ENCODE data around the gene CEP164.
"Not testable (repeated sequence)": the region's sequence is repeated elsewhere in the genome, so short reads cannot be mapped to it uniquely, and the experiment has no call there.

The CEP164 gene

DNA sequence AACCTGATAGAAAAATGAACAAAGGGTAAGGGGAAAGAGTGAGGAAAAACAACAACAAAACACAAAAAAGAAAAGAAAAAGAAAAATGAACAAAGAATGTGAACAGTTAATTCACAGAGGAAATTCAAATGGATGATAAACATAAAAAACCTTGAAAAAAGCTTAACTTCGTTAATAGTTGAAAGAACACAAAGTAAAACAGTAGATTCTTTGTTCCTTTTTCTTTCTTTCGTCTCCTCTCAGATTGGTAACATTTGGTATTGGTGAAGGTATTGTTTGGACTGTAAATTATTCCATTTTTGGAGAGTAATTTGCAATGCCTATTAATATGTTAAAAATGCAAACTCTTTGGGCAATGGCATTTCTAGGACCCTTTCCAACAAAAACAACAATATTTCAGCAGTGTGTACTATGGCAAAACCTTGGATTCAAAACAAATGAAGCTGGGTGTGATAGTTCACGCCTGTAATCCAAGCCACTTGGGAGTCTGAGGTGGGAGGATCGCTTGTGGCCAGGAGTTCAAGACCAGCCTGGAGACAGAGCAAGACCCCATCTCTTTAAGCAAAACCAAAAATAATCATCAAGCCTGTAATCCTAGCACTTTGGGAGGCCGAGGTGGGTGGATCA, 8.3 kb upstream of the CEP164 start:
- H3K9me3 ChIP-seq (ENCODE audit: control insufficient read depth, insufficient read depth, low read length): no peaks in the 10 kb centered on the region
- H3K27me3 ChIP-seq (ENCODE audit: control insufficient read depth, insufficient read depth, low read length): no peaks in the 10 kb centered on the region
- no peak overlapping the region for H3K4me3 ChIP-seq (ENCODE audit: low read length)
- no peak overlapping the region for H3K27ac ChIP-seq (ENCODE audit: low read length)
- peaks cover 5% of the 10 kb centered on the region for H3K4me1 ChIP-seq (ENCODE audit: control insufficient read depth, insufficient read depth, low read length)
- DNase-seq (ENCODE audit: low read depth, low spot score): no peak
- no peaks in the 10 kb centered on the region for H3K36me3 ChIP-seq (ENCODE audit: control insufficient read depth, insufficient read depth, low read length)
- no CpG with 5 or more reads among the region's 5 CpGs for WGBS (ENCODE audit: insufficient coverage, insufficient read length)

GRCh38 chr11:117327255-117327566, 443 bp upstream of the CEP164 start:
- peak overlapping the region; percentile 94; the same call in 1 of the 2 replicates for H3K4me3 ChIP-seq (ENCODE audit: low read length)
- DNase-seq (ENCODE audit: low read depth, low spot score); H3K4me1 ChIP-seq (ENCODE audit: control insufficient read depth, insufficient read depth, low read length); H3K36me3 ChIP-seq (ENCODE audit: control insufficient read depth, insufficient read depth, low read length); H3K9me3 ChIP-seq (ENCODE audit: control insufficient read depth, insufficient read depth, low read length); H3K27ac ChIP-seq (ENCODE audit: low read length); H3K27me3 ChIP-seq (ENCODE audit: control insufficient read depth, insufficient read depth, low read length): not testable (repeated sequence)
- WGBS (ENCODE audit: insufficient coverage, insufficient read length): no CpG with 5 or more reads among the region's 5 CpGs

- no peaks in the 10 kb centered on the region for H3K4me1 ChIP-seq (ENCODE audit: control insufficient read depth, insufficient read depth, low read length)
- H3K36me3 ChIP-seq (ENCODE audit: control insufficient read depth, insufficient read depth, low read length): no peaks in the 10 kb centered on the region
- peak overlapping the region; percentile 94; the same call in 1 of the 2 replicates for H3K4me3 ChIP-seq (ENCODE audit: low read length)
- H3K27ac ChIP-seq (ENCODE audit: low read length): no peak overlapping the region
- no peak for DNase-seq (ENCODE audit: low read depth, low spot score)
- H3K9me3 ChIP-seq (ENCODE audit: control insufficient read depth, insufficient read depth, low read length): no peaks in the 10 kb centered on the region
- no CpG with 5 or more reads among the region's 15 CpGs for WGBS (ENCODE audit: insufficient coverage, insufficient read length)
- H3K27me3 ChIP-seq (ENCODE audit: control insufficient read depth, insufficient read depth, low read length): no peaks in the 10 kb centered on the region
Measured at GRCh38 chr11:117328375-117329010, 839 bp downstream of the CEP164 start.

- no peak overlapping the region for H3K27ac ChIP-seq (ENCODE audit: low read length)
- no peak for DNase-seq (ENCODE audit: low read depth, low spot score)
- no peaks in the 10 kb centered on the region for H3K4me1 ChIP-seq (ENCODE audit: control insufficient read depth, insufficient read depth, low read length)
- H3K27me3 ChIP-seq (ENCODE audit: control insufficient read depth, insufficient read depth, low read length): no peaks in the 10 kb centered on the region
- H3K36me3 ChIP-seq (ENCODE audit: control insufficient read depth, insufficient read depth, low read length): no peaks in the 10 kb centered on the region
- WGBS (ENCODE audit: insufficient coverage, insufficient read length): no CpG with 5 or more reads among the region's 2 CpGs
- H3K9me3 ChIP-seq (ENCODE audit: control insufficient read depth, insufficient read depth, low read length): no peaks in the 10 kb centered on the region
- H3K4me3 ChIP-seq (ENCODE audit: low read length): no peak overlapping the region
Measured at GRCh38 chr11:117332843-117333242, 5.2 kb downstream of the CEP164 start.

DNA sequence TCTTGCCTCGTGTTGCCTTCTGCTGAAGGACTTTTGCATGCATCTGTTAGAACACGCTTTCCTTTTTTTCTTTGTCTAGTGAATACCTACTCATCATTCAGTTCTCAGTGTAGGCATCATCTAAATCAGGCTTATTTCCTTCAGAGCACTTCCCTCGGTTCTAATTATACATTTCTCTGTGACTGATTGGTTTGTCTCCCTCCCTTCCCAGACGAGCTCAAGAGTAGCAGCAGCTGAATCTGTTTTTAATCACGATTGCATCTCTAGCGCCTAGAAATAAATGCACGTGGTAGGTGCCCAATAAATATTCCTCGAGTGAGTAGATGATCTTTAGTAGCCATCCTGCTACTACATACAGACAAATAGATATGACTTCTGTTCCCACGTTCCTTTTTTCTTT, 6.3 kb downstream of the CEP164 start:
- DNase-seq (ENCODE audit: low read depth, low spot score): no peak
- no CpG with 5 or more reads among the region's 9 CpGs for WGBS (ENCODE audit: insufficient coverage, insufficient read length)
- no peaks in the 10 kb centered on the region for H3K9me3 ChIP-seq (ENCODE audit: control insufficient read depth, insufficient read depth, low read length)

GRCh38 chr11:117334896-117335295, 7.2 kb downstream of the CEP164 start:
- no peaks in the 10 kb centered on the region for H3K36me3 ChIP-seq (ENCODE audit: control insufficient read depth, insufficient read depth, low read length)
- H3K27ac ChIP-seq (ENCODE audit: low read length): no peak overlapping the region
- no peak overlapping the region for H3K4me3 ChIP-seq (ENCODE audit: low read length)
- WGBS (ENCODE audit: insufficient coverage, insufficient read length): no CpG with 5 or more reads among the region's 6 CpGs
- H3K4me1 ChIP-seq (ENCODE audit: control insufficient read depth, insufficient read depth, low read length): no peaks in the 10 kb centered on the region
- no peak for DNase-seq (ENCODE audit: low read depth, low spot score)
- no peaks in the 10 kb centered on the region for H3K27me3 ChIP-seq (ENCODE audit: control insufficient read depth, insufficient read depth, low read length)
- H3K9me3 ChIP-seq (ENCODE audit: control insufficient read depth, insufficient read depth, low read length): no peaks in the 10 kb centered on the region

More for the DNA sequence above, 6.3 kb downstream of the CEP164 start:
- H3K27me3 ChIP-seq (ENCODE audit: control insufficient read depth, insufficient read depth, low read length): no peaks in the 10 kb centered on the region
- no peaks in the 10 kb centered on the region for H3K36me3 ChIP-seq (ENCODE audit: control insufficient read depth, insufficient read depth, low read length)
- H3K27ac ChIP-seq (ENCODE audit: low read length): no peak overlapping the region
- no peak overlapping the region for H3K4me3 ChIP-seq (ENCODE audit: low read length)
- no peaks in the 10 kb centered on the region for H3K4me1 ChIP-seq (ENCODE audit: control insufficient read depth, insufficient read depth, low read length)

DNA sequence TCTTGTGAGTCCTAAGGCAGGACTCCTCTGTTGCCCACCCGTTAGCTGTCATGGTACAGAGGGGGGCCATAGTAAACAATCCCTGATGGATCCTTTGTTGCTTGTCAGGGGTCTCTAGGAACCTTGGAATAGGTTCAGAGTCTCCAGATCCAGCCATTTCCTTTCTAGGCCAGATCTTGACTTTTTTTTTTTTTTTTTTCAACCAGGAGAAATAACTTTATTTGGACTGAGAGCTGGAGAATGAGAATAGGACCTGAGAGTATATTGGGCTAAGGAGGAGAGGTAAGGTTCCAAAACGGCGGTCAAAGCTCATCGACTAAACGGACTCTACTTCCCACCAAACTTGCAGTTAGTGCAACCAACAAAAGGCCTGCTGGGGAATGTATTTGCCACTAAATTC, 7.7 kb downstream of the CEP164 start:
- no peaks in the 10 kb centered on the region for H3K36me3 ChIP-seq (ENCODE audit: control insufficient read depth, insufficient read depth, low read length)
- H3K4me3 ChIP-seq (ENCODE audit: low read length): no peak overlapping the region

GRCh38 chr11:117337076-117337475, 9.4 kb downstream of the CEP164 start:
- H3K4me3 ChIP-seq (ENCODE audit: low read length): no peak overlapping the region
- no peaks in the 10 kb centered on the region for H3K4me1 ChIP-seq (ENCODE audit: control insufficient read depth, insufficient read depth, low read length)
- WGBS (ENCODE audit: insufficient coverage, insufficient read length): no CpG with 5 or more reads among the region's 4 CpGs
- H3K36me3 ChIP-seq (ENCODE audit: control insufficient read depth, insufficient read depth, low read length): no peaks in the 10 kb centered on the region
- H3K27ac ChIP-seq (ENCODE audit: low read length): no peak overlapping the region
- no peaks in the 10 kb centered on the region for H3K27me3 ChIP-seq (ENCODE audit: control insufficient read depth, insufficient read depth, low read length)
- H3K9me3 ChIP-seq (ENCODE audit: control insufficient read depth, insufficient read depth, low read length): no peaks in the 10 kb centered on the region
- DNase-seq (ENCODE audit: low read depth, low spot score): no peak

More for the DNA sequence above, 7.7 kb downstream of the CEP164 start:
- no peaks in the 10 kb centered on the region for H3K9me3 ChIP-seq (ENCODE audit: control insufficient read depth, insufficient read depth, low read length)
- DNase-seq (ENCODE audit: low read depth, low spot score): no peak
- H3K27me3 ChIP-seq (ENCODE audit: control insufficient read depth, insufficient read depth, low read length): no peaks in the 10 kb centered on the region
- WGBS (ENCODE audit: insufficient coverage, insufficient read length): no CpG with 5 or more reads among the region's 5 CpGs
- no peaks in the 10 kb centered on the region for H3K4me1 ChIP-seq (ENCODE audit: control insufficient read depth, insufficient read depth, low read length)
- no peak overlapping the region for H3K27ac ChIP-seq (ENCODE audit: low read length)

GRCh38 chr11:117345039-117345438, 17.4 kb downstream of the CEP164 start:
- Histone ChIP-seq H3K27ac (ENCODE audit: low read length) (no peak overlapping the region), H3K4me3 (ENCODE audit: low read length) (no peak overlapping the region), H3K36me3 (ENCODE audit: control insufficient read depth, insufficient read depth, low read length) (peaks cover 4% of the 10 kb centered on the region), H3K27me3 (ENCODE audit: control insufficient read depth, insufficient read depth, low read length) (no peaks in the 10 kb centered on the region), H3K9me3 (ENCODE audit: control insufficient read depth, insufficient read depth, low read length) (no peaks in the 10 kb centered on the region), H3K4me1 (ENCODE audit: control insufficient read depth, insufficient read depth, low read length) (no peaks in the 10 kb centered on the region)
- DNase-seq (ENCODE audit: low read depth, low spot score): no peak
- no CpG with 5 or more reads among the region's 2 CpGs for WGBS (ENCODE audit: insufficient coverage, insufficient read length)

DNA sequence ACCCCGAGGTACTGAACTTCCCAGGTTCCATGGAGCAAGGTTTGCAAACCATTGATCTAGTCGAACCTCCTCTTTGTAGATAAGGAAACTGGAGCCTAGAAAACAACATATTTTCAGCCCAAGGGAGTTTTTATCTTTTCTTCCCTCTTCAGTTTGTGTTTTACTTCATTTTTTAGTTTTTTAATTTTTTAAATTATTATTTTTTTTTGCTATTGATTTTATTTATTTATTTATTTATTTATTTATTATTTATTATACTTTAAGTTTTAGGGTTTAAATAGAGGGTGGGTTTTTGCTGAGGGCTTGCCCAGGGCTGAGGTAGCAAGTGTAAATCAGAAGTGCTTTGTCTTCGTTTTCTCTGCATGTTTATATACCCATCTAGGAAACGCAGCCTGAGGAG, 26.9 kb downstream of the CEP164 start:
- Histone ChIP-seq H3K27me3 (ENCODE audit: control insufficient read depth, insufficient read depth, low read length) (no peaks in the 10 kb centered on the region), H3K4me1 (ENCODE audit: control insufficient read depth, insufficient read depth, low read length) (no peaks in the 10 kb centered on the region), H3K4me3 (ENCODE audit: low read length) (no peak overlapping the region), H3K27ac (ENCODE audit: low read length) (no peak overlapping the region), H3K9me3 (ENCODE audit: control insufficient read depth, insufficient read depth, low read length) (no peaks in the 10 kb centered on the region), H3K36me3 (ENCODE audit: control insufficient read depth, insufficient read depth, low read length) (no peaks in the 10 kb centered on the region)
- WGBS (ENCODE audit: insufficient coverage, insufficient read length): no CpG with 5 or more reads among the region's 4 CpGs
- DNase-seq (ENCODE audit: low read depth, low spot score): no peak
